Loucy (cell line): ENCODE data around the gene LRRC61.

Experiments
- EZH2phosphoT487 ChIP-seq: fragments of 200-600 bp; IDR thresholded peaks from 2 replicates; pipeline ENCODE4 v1.6.1; 2018; ENCODE audit warnings: antibody characterized with exemption, mild to moderate bottlenecking, moderate library complexity, borderline replicate concordance
- TF ChIP-seq, protein P1 (sequence below): fragments of 200-600 bp; sonication (generic); conservative IDR thresholded peaks from 2 replicates; pipeline ENCODE4 v1.5.1; 2014; ENCODE audit warnings: mild to moderate bottlenecking, antibody characterized with exemption, low read length

DNA sequence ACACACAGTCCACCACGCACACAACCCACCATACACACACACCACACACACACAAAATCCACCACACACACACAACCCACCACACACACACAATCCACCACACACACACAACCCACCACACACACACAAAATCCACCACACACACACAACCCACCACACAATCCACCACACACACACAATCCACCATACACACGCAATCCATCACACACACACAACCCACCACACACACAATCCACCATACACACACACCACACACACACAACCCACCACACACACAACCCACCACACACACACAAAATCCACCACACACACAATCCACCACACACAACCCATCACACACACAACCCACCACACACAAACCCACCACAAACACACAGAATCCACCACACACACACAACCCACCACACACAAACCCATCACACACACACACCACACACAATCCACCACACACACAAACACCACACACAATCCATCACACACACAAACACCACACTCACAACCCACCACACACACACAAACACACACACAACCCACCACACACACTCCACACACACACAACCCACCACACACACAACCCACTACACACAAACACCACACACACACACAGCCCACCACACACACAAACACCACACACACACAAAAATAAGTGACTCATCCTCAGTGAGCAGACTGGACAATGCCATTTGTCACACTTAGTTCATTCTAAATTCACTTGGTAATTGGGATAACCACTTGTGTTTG lies 36.6 kb downstream of the LRRC61 start:
- TF ChIP-seq, protein P1, sequence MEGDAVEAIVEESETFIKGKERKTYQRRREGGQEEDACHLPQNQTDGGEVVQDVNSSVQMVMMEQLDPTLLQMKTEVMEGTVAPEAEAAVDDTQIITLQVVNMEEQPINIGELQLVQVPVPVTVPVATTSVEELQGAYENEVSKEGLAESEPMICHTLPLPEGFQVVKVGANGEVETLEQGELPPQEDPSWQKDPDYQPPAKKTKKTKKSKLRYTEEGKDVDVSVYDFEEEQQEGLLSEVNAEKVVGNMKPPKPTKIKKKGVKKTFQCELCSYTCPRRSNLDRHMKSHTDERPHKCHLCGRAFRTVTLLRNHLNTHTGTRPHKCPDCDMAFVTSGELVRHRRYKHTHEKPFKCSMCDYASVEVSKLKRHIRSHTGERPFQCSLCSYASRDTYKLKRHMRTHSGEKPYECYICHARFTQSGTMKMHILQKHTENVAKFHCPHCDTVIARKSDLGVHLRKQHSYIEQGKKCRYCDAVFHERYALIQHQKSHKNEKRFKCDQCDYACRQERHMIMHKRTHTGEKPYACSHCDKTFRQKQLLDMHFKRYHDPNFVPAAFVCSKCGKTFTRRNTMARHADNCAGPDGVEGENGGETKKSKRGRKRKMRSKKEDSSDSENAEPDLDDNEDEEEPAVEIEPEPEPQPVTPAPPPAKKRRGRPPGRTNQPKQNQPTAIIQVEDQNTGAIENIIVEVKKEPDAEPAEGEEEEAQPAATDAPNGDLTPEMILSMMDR = no peak
- TF ChIP-seq EZH2phosphoT487 = no peak
